Keratinocyte (primary cell): ENCODE measurements around the gene REPIN1. TPM values are rescaled to one million over a fixed set of nuclear protein-coding genes. Genes with fewer than 3 reads are reported as not detected.

Experiments used
- DNase-seq: peaks from one replicate; pipeline ENCODE4 v3.0.0-alpha.2; 2011; ENCODE audit warnings: low read depth, missing footprints, low spot score
- FAIRE-seq: peaks from 2 replicates; lab custom pipeline; 2011; peaks lifted over from hg19 to GRCh38; lab: Jason Lieb, UNC
- H2AFZ ChIP-seq: 2 replicates; pipeline ENCODE4 v1.6.0; 2012; ENCODE audit warnings: low read length, control low read depth, inconsistent platforms; ENCODE audit not compliant: control insufficient read depth
- H3K27ac ChIP-seq: 2 replicates; pipeline ENCODE4 v1.5.1; 2011; ENCODE audit warnings: low read length; ENCODE audit not compliant: control insufficient read depth, insufficient read depth
- H3K27me3 ChIP-seq: 3 replicates; pipeline ENCODE4 v1.6.0; 2011; ENCODE audit warnings: low read length; ENCODE audit not compliant: control insufficient read depth, insufficient read depth; ENCODE audit errors: extremely low read depth
- H3K36me3 ChIP-seq, 2 experiments: 2 replicates in 1 of 2; 3 replicates in 1 of 2; pipeline ENCODE4 v1.5.1; 2011; ENCODE audit warnings: low read length in 2 of 2, mild to moderate bottlenecking in 1 of 2; ENCODE audit not compliant: control insufficient read depth in 2 of 2, insufficient read depth in 2 of 2; ENCODE audit errors: extremely low read depth in 1 of 2
- H3K4me1 ChIP-seq: 3 replicates; pipeline ENCODE4 v1.5.1; 2011; ENCODE audit warnings: low read length; ENCODE audit not compliant: control insufficient read depth, insufficient read depth; ENCODE audit errors: extremely low read depth
- H3K4me2 ChIP-seq: 3 replicates; pipeline ENCODE4 v1.6.0; 2011; ENCODE audit warnings: low read depth, low read length; ENCODE audit not compliant: control insufficient read depth, insufficient read depth; ENCODE audit errors: extremely low read depth
- H3K4me3 ChIP-seq, 3 experiments: fragments of 200-600 bp in 1 of 3; sonication (generic) in 1 of 3; 2 replicates in 2 of 3; 3 replicates in 1 of 3; pipeline ENCODE4 v1.5.1; 2011 to 2016; ENCODE audit warnings: low read length in 3 of 3, mild to moderate bottlenecking in 3 of 3, control low read depth in 2 of 3, inconsistent platforms in 1 of 3, low read depth in 1 of 3, mixed read lengths in 1 of 3, mixed run types in 1 of 3, moderate library complexity in 1 of 3; ENCODE audit not compliant: control insufficient read depth in 2 of 3, insufficient read depth in 2 of 3; ENCODE audit errors: extremely low read depth in 1 of 3
- H3K79me2 ChIP-seq: 2 replicates; pipeline ENCODE4 v1.6.0; 2012; ENCODE audit warnings: low read length; ENCODE audit not compliant: control insufficient read depth, insufficient read depth
- H3K9ac ChIP-seq: 3 replicates; pipeline ENCODE4 v1.6.0; 2011; ENCODE audit warnings: low read length; ENCODE audit not compliant: control insufficient read depth, insufficient read depth; ENCODE audit errors: extremely low read depth
- H3K9me1 ChIP-seq: 3 replicates; pipeline ENCODE4 v1.6.0; 2011; ENCODE audit warnings: low read length; ENCODE audit not compliant: control insufficient read depth, insufficient read depth; ENCODE audit errors: extremely low read depth
- H3K9me3 ChIP-seq: 2 replicates; pipeline ENCODE4 v1.5.1; 2012; ENCODE audit warnings: low read depth, low read length; ENCODE audit not compliant: control insufficient read depth
- H4K20me1 ChIP-seq: 3 replicates; pipeline ENCODE4 v1.6.0; 2011; ENCODE audit warnings: low read length; ENCODE audit not compliant: control insufficient read depth, insufficient read depth; ENCODE audit errors: extremely low read depth
- EZH2 ChIP-seq: IDR thresholded peaks from one replicate; pipeline ENCODE4 v1.6.1; 2012; ENCODE audit warnings: inconsistent platforms, mild to moderate bottlenecking, low read length, moderate library complexity
- dilution Hi-C: fragments of 300-500 bp; cut with MboI; formaldehyde crosslinking; loops from one replicate; pipeline ENCODE4 v1.7.0; 2020; ENCODE audit warnings: low sequenced_read_pairs; ENCODE audit not compliant: extremely low pct_ligation_motif_present
- polyA plus RNA-seq, 5 experiments: library from polyadenylated mRNA; depleted of rRNA in 3 of 5; stranded (reverse) in 3 of 5; stranded (forward) in 1 of 5; unstranded in 1 of 5; fragments of >200 nt; gene quantifications; 1 replicate in 1 of 5; 2 replicates in 3 of 5; 3 replicates in 1 of 5; pipeline versions ENCODE4 v1.2.1 to v1.2.3, GENCODE V29; 2011 to 2012; ENCODE audit warnings: missing spikeins in 2 of 5, low read depth in 1 of 5, low replicate concordance in 1 of 5
- TF ChIP-seq, protein P1 (sequence below), 3 experiments: IDR thresholded peaks in 1 of 3; conservative IDR thresholded peaks in 1 of 3; optimal IDR thresholded peaks in 1 of 3; 2 replicates in 2 of 3; 3 replicates in 1 of 3; pipeline versions ENCODE3 to v1.5.1; 2011; ENCODE audit warnings: low read length in 3 of 3, mild to moderate bottlenecking in 3 of 3, moderate library complexity in 2 of 3, control low read depth in 1 of 3, inconsistent platforms in 1 of 3; ENCODE audit not compliant: insufficient read depth in 2 of 3; ENCODE audit errors: extremely low read depth in 1 of 3

The REPIN1 gene
- polyA plus RNA-seq, 1 donor (not counting 4 experiments of a cell fraction or from before 2014, with no cell fraction given), result 9.3 TPM

DNA sequence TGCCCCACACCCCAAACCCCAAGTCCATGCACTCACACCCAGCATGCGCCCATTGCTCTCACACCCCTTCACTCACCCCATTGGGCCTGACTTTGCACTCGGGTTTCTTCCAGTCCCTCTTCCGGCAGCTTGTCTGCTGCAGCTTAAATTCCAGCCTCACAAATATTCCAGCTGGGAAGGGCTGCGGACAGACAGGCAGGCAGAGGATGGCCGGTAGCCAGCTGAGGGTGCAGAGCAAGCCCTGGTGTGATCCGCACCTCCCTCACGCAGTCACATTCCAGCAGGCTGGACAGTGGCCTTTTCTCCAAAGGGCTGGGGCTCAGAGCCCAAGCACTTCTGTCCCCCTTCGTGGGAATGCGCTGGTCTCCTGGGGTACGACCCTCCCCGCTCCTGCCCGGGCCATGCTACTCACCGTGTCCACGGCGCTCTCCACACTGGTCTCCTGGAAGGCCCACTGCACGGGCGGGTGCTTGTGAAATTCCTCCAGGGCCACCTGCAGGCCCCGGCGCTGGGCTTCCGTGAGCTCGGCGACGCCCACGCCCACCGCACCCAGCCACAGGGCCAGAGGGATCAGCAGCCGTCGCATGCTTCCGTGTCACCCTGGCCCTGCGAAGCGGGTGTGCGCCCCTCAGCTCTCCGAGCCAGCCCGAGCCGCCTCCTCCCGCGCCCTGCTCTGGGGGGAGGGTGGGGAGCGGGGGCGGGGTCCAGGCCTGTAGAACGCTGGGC lies 28.4 kb upstream of the REPIN1 start:
- Histone ChIP-seq H4K20me1 (no peaks in the 10 kb centered on the region), H3K4me1 (no peaks in the 10 kb centered on the region), H3K9me1 (no peaks in the 10 kb centered on the region), H3K79me2 (no peaks in the 10 kb centered on the region), H3K9ac (no peak overlapping the region), H3K4me3 (no peak overlapping the region), H3K36me3 (no peaks in the 10 kb centered on the region), H3K27me3 (peaks cover 47% of the 10 kb centered on the region), H3K9me3 (no peaks in the 10 kb centered on the region), H3K4me2 (no peak overlapping the region), H2AFZ (no peak overlapping the region), H3K27ac (no peak overlapping the region)
- dilution Hi-C loops, result no loop called here
- TF ChIP-seq EZH2, result peak; percentile 84
- TF ChIP-seq, protein P1, sequence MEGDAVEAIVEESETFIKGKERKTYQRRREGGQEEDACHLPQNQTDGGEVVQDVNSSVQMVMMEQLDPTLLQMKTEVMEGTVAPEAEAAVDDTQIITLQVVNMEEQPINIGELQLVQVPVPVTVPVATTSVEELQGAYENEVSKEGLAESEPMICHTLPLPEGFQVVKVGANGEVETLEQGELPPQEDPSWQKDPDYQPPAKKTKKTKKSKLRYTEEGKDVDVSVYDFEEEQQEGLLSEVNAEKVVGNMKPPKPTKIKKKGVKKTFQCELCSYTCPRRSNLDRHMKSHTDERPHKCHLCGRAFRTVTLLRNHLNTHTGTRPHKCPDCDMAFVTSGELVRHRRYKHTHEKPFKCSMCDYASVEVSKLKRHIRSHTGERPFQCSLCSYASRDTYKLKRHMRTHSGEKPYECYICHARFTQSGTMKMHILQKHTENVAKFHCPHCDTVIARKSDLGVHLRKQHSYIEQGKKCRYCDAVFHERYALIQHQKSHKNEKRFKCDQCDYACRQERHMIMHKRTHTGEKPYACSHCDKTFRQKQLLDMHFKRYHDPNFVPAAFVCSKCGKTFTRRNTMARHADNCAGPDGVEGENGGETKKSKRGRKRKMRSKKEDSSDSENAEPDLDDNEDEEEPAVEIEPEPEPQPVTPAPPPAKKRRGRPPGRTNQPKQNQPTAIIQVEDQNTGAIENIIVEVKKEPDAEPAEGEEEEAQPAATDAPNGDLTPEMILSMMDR (optimal IDR thresholded peaks at IDR 0.05 in 1 of 3, IDR thresholded peaks at IDR 0.05 in 1 of 3, conservative IDR thresholded peaks at IDR 0.05 in 1 of 3; ENCODE audit: extremely low read depth in 1 of 3, insufficient read depth in 2 of 3, low read length in 3 of 3), result no peak
- FAIRE-seq (no peak), DNase-seq (no peak)

DNA sequence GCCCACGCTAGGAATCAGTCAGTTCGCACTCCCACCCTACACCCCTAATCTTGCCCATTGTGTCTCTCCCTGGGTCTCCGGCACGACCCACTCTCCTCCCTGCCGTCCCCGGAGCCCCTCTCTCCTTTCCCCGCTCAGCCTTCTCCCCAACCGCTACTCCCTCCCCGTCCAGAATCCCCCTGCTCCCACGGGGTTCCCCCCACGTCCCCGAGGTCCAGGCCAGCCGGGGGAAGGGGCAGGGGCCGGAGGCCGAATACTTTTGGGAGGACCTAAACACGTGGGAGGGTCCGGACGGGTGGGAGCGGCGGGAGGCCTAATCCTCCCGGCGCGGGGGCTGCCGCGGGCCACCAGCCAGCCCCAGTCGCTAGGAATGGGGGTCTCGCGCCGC lies 27.8 kb upstream of the REPIN1 start:
- Histone ChIP-seq H3K9me1 (no peaks in the 10 kb centered on the region), H3K4me1 (no peaks in the 10 kb centered on the region), H3K27me3 (peaks cover 47% of the 10 kb centered on the region), H3K4me2 (no peak overlapping the region), H3K27ac (no peak overlapping the region), H3K9me3 (no peaks in the 10 kb centered on the region), H2AFZ (no peak overlapping the region), H3K79me2 (no peaks in the 10 kb centered on the region), H3K4me3 (no peak overlapping the region), H3K36me3 (no peaks in the 10 kb centered on the region), H3K9ac (no peak overlapping the region), H4K20me1 (no peaks in the 10 kb centered on the region)
- dilution Hi-C loops, result no loop called here
- DNase-seq, result no peak
- TF ChIP-seq, protein P1 (optimal IDR thresholded peaks at IDR 0.05 in 1 of 3, IDR thresholded peaks at IDR 0.05 in 1 of 3, conservative IDR thresholded peaks at IDR 0.05 in 1 of 3; ENCODE audit: extremely low read depth in 1 of 3, insufficient read depth in 2 of 3, low read length in 3 of 3), result no peak
- TF ChIP-seq EZH2, result no peak
- FAIRE-seq, result no peak
